ENCODE results near the gene ATG5.

The ATG5 gene

DNA sequence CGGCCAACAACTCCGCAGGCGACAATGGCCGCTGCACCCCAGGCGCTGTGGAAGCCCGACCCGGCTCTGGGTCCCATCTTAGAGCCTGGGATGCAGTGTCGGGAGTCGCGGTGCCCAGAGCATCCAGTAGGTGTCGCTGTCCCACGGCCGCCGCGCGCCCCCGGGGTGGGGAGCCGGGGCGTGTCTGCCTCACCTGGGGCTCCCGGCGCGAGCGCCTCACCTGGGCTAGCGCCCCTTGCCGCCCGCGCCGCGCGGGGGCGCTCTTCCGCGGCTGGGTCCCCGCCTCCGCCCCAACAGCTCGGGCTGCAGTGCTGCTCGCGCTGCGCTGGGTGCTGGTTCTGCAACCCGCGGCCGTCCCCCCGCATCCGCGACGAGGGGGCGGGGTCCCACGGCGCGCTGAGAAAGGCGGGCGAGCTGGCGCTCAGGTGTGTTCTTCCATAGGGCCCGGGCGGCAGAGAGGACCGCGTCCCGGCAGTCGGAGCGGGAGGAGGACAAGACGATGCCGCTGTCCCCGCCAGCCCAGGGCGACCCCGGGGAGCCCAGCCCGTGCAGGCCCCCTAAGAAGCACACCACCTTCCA lies 34.9 kb upstream of the ATG5 start, which contains the start of gene CRYBG1:
CRYBG1 (plus strand) TSS at position 308 of the 579 bp plus-strand sequence; CDS start at position 500, 192 bp downstream.
- Histone ChIP-seq H3K4me1 (ENCODE audit: low read length) (peaks cover 4% of the 10 kb centered on the region; the same call in 1 of the 2 replicates), H3K79me2 (ENCODE audit: low read length) (no peaks in the 10 kb centered on the region), H3K4me2 (ENCODE audit: low read length) (peak within 1 kb of the TSS; percentile 90), H3K4me3 (ENCODE audit: low read length) (peak within 1 kb of the TSS; percentile 77), H3K36me3 (replicated peaks; ENCODE audit: low read depth, low read length) (no peaks in the 10 kb centered on the region), H2AFZ (ENCODE audit: low read depth, low read length) (peak within 1 kb of the TSS; percentile 61), H3K9ac (ENCODE audit: low read length) (peak within 1 kb of the TSS; percentile 32; the same call in 1 of the 2 replicates), H4K20me1 (ENCODE audit: insufficient read depth, low read length) (no peaks in the 10 kb centered on the region), H3K27me3 (ENCODE audit: low read depth, low read length) (peaks cover 8% of the 10 kb centered on the region; the same call in 1 of the 2 replicates), H3K27ac (ENCODE audit: low read length) (no peak within 1 kb of the TSS), H3K9me3 (ENCODE audit: insufficient read depth, low read length) (no peaks in the 10 kb centered on the region)
- no peak for TF ChIP-seq EZH2phosphoT487 (IDR thresholded peaks at IDR 0.05; ENCODE audit: low read depth)
- TF ChIP-seq, protein P1, sequence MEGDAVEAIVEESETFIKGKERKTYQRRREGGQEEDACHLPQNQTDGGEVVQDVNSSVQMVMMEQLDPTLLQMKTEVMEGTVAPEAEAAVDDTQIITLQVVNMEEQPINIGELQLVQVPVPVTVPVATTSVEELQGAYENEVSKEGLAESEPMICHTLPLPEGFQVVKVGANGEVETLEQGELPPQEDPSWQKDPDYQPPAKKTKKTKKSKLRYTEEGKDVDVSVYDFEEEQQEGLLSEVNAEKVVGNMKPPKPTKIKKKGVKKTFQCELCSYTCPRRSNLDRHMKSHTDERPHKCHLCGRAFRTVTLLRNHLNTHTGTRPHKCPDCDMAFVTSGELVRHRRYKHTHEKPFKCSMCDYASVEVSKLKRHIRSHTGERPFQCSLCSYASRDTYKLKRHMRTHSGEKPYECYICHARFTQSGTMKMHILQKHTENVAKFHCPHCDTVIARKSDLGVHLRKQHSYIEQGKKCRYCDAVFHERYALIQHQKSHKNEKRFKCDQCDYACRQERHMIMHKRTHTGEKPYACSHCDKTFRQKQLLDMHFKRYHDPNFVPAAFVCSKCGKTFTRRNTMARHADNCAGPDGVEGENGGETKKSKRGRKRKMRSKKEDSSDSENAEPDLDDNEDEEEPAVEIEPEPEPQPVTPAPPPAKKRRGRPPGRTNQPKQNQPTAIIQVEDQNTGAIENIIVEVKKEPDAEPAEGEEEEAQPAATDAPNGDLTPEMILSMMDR (IDR thresholded peaks at IDR 0.05; ENCODE audit: low read depth, low read length), result peak; percentile 64

DNA sequence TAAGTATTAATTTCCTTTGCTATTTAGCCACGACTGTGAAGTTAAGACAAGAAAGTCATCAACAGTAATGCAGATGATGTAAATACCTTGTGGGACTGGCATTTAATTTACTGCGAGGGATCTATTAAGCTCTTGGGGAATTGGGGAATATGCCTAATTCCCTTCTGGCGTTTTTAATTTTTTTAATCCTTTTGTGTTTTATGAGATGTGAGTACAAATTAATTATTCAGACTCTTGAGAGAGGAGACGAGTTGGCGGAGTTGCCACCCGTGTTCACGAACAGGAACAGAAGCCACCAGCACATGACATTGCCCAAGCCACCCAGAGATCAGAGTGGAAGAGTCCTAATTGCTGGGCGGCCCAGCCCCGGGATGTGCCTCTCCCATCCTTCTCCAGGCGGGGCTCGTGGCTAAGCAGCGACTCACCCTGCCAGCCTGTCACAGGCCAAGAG lies 34.4 kb upstream of the ATG5 start:
- Histone ChIP-seq H3K4me2 (ENCODE audit: low read length) (peak overlapping the region; percentile 90), H3K27ac (ENCODE audit: low read length) (no peak overlapping the region), H3K4me3 (ENCODE audit: low read length) (peak overlapping the region; percentile 77), H3K36me3 (replicated peaks; ENCODE audit: low read depth, low read length) (no peaks in the 10 kb centered on the region), H3K9ac (ENCODE audit: low read length) (peak overlapping the region; percentile 32; the same call in 1 of the 2 replicates), H2AFZ (ENCODE audit: low read depth, low read length) (peak overlapping the region; percentile 61), H3K4me1 (ENCODE audit: low read length) (peaks cover 4% of the 10 kb centered on the region; the same call in 1 of the 2 replicates), H3K79me2 (ENCODE audit: low read length) (no peaks in the 10 kb centered on the region), H4K20me1 (ENCODE audit: insufficient read depth, low read length) (no peaks in the 10 kb centered on the region), H3K27me3 (ENCODE audit: low read depth, low read length) (peaks cover 8% of the 10 kb centered on the region; the same call in 1 of the 2 replicates), H3K9me3 (ENCODE audit: insufficient read depth, low read length) (no peaks in the 10 kb centered on the region)
- TF ChIP-seq, protein P1 (IDR thresholded peaks at IDR 0.05; ENCODE audit: low read depth, low read length), result no peak
- no peak for TF ChIP-seq EZH2phosphoT487 (IDR thresholded peaks at IDR 0.05; ENCODE audit: low read depth)

- peaks cover 4% of the 10 kb centered on the region; the same call in 1 of the 2 replicates for H3K4me1 ChIP-seq (ENCODE audit: low read length)
- H3K9me3 ChIP-seq (ENCODE audit: insufficient read depth, low read length), result no peaks in the 10 kb centered on the region
- no peaks in the 10 kb centered on the region for H3K36me3 ChIP-seq (replicated peaks; ENCODE audit: low read depth, low read length)
- H3K9ac ChIP-seq (ENCODE audit: low read length), result no peak overlapping the region
- no peaks in the 10 kb centered on the region for H4K20me1 ChIP-seq (ENCODE audit: insufficient read depth, low read length)
- H3K27ac ChIP-seq (ENCODE audit: low read length), result no peak overlapping the region
- no peak overlapping the region for H2AFZ ChIP-seq (ENCODE audit: low read depth, low read length)
- peaks cover 5% of the 10 kb centered on the region; the same call in 1 of the 2 replicates for H3K27me3 ChIP-seq (ENCODE audit: low read depth, low read length)
- H3K4me3 ChIP-seq (ENCODE audit: low read length), result no peak overlapping the region
- no peaks in the 10 kb centered on the region for H3K79me2 ChIP-seq (ENCODE audit: low read length)
- TF ChIP-seq, protein P1 (IDR thresholded peaks at IDR 0.05; ENCODE audit: low read depth, low read length), result no peak
- TF ChIP-seq EZH2phosphoT487 (IDR thresholded peaks at IDR 0.05; ENCODE audit: low read depth), result no peak
- H3K4me2 ChIP-seq (ENCODE audit: low read length), result no peak overlapping the region
Observed at GRCh38 chr6:106356378-106356777, 30.8 kb upstream of the ATG5 start.

DNA sequence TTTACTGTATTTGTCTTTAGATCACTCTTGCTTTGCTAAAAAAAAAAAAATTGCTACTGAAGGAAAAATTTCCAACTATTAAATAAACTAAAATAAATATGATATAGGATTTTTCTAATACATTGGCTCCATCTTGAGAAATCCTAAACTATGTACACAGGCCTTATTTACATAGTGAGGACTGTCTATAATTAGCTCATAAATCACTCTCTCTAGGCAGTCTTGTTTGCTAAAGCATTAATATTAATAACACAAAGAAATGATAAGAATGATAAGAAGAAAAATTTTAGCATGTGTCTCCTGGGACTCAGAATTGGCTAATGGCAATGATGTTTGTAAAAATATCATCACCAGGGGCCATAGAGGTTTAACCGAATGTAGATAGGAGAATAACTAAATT lies 21.7 kb upstream of the ATG5 start:
- Histone ChIP-seq H3K27ac (ENCODE audit: low read length) (no peak overlapping the region), H3K36me3 (replicated peaks; ENCODE audit: low read depth, low read length) (no peaks in the 10 kb centered on the region), H4K20me1 (ENCODE audit: insufficient read depth, low read length) (no peaks in the 10 kb centered on the region), H3K9me3 (ENCODE audit: insufficient read depth, low read length) (no peaks in the 10 kb centered on the region), H3K9ac (ENCODE audit: low read length) (no peak overlapping the region), H3K4me1 (ENCODE audit: low read length) (no peaks in the 10 kb centered on the region), H2AFZ (ENCODE audit: low read depth, low read length) (no peak overlapping the region), H3K4me2 (ENCODE audit: low read length) (no peak overlapping the region), H3K79me2 (ENCODE audit: low read length) (no peaks in the 10 kb centered on the region), H3K4me3 (ENCODE audit: low read length) (no peak overlapping the region), H3K27me3 (ENCODE audit: low read depth, low read length) (no peaks in the 10 kb centered on the region)
- TF ChIP-seq, protein P1 (IDR thresholded peaks at IDR 0.05; ENCODE audit: low read depth, low read length), result no peak
- TF ChIP-seq EZH2phosphoT487 (IDR thresholded peaks at IDR 0.05; ENCODE audit: low read depth), result no peak
